HG03139 (cell line): Measurements from ENCODE around the gene TRIM29.

Experiments used
- ATAC-seq: cut with Tn5 transposase; IDR thresholded peaks from one replicate; pipeline ENCODE4 v1.9.1; 2021; ENCODE audit not compliant: unreplicated experiment

TRIM29 gene

GRCh38 chr11:120141768-120142423 lies 4.0 kb upstream of the TRIM29 start:
- ATAC-seq, result no peak

GRCh38 chr11:120141113-120141767 lies 3.3 kb upstream of the TRIM29 start:
- no peak for ATAC-seq

GRCh38 chr11:120139316-120140069 lies 1.6 kb upstream of the TRIM29 start:
- ATAC-seq, result no peak

GRCh38 chr11:120137187-120137610 lies 714 bp downstream of the TRIM29 start:
- ATAC-seq, result no peak

GRCh38 chr11:120136356-120136755 lies 1.6 kb downstream of the TRIM29 start:
- ATAC-seq, result no peak

- no peak for ATAC-seq
Measured at GRCh38 chr11:120135838-120136237, 2.1 kb downstream of the TRIM29 start.

GRCh38 chr11:120134931-120135228 lies 3.0 kb downstream of the TRIM29 start:
- no peak for ATAC-seq

GRCh38 chr11:120134106-120134930 lies 3.6 kb downstream of the TRIM29 start:
- ATAC-seq, result no peak

- ATAC-seq, result no peak
Measured at GRCh38 chr11:120133216-120134105, 4.5 kb downstream of the TRIM29 start.

GRCh38 chr11:120132645-120133185 lies 5.2 kb downstream of the TRIM29 start:
- ATAC-seq, result no peak

GRCh38 chr11:120131941-120132644 lies 5.8 kb downstream of the TRIM29 start:
- ATAC-seq, result no peak

GRCh38 chr11:120130991-120131760 lies 6.7 kb downstream of the TRIM29 start:
- no peak for ATAC-seq

GRCh38 chr11:120130176-120130980 lies 7.5 kb downstream of the TRIM29 start:
- ATAC-seq, result no peak

- no peak for ATAC-seq
Measured at GRCh38 chr11:120129570-120129969, 8.3 kb downstream of the TRIM29 start.

- ATAC-seq, result no peak
Measured at GRCh38 chr11:120128392-120129119, 9.4 kb downstream of the TRIM29 start.

GRCh38 chr11:120127236-120127635 lies 10.7 kb downstream of the TRIM29 start:
- ATAC-seq, result no peak

GRCh38 chr11:120126620-120127019 lies 11.3 kb downstream of the TRIM29 start:
- ATAC-seq, result no peak
